Thoracic aorta (tissue), 2 donors: ENCODE measurements around the gene FBXO38. TPM values are rescaled to one million over a fixed set of nuclear protein-coding genes. Genes with fewer than 3 reads are reported as not detected.

Experiments
- ATAC-seq: fragments of 150-250 bp; one replicate; pipeline ENCODE4 v1.8.0; 2017; ENCODE audit warnings: low read depth; ENCODE audit not compliant: insufficient number of reproducible peaks, low FRiP score
- DNase-seq: peaks from one replicate; pipeline ENCODE4 v3.0.0-alpha.2; 2020; ENCODE audit warnings: low spot score
- H3K27ac ChIP-seq, 2 donors: fragments of 200-600 bp; sonication (generic); 1 replicate in 1 of 2; 2 replicates in 1 of 2; pipeline ENCODE4 v1.5.1; 2016; ENCODE audit warnings: mild to moderate bottlenecking in 2 of 2, moderate library complexity in 2 of 2
- H3K27me3 ChIP-seq: fragments of 200-600 bp; sonication (generic); replicated peaks from 2 replicates; pipeline ENCODE4 v1.6.0; 2016; ENCODE audit warnings: mild to moderate bottlenecking; ENCODE audit not compliant: insufficient read depth
- H3K36me3 ChIP-seq: fragments of 200-600 bp; sonication (generic); one replicate; pipeline ENCODE4 v1.5.1; 2016
- H3K4me1 ChIP-seq, 2 donors: fragments of 200-600 bp; sonication (generic); 1 replicate in 1 of 2; 2 replicates in 1 of 2; pipeline versions ENCODE4 v1.5.1 to v1.6.0; 2016; ENCODE audit warnings: low read depth in 2 of 2, mild to moderate bottlenecking in 1 of 2; ENCODE audit not compliant: control insufficient read depth in 1 of 2
- H3K4me3 ChIP-seq: fragments of 200-600 bp; sonication (generic); 2 replicates; pipeline ENCODE4 v1.5.1; 2016; ENCODE audit warnings: mild to moderate bottlenecking
- H3K9me3 ChIP-seq: fragments of 200-600 bp; sonication (generic); 2 replicates; pipeline ENCODE4 v1.5.1; 2016
- total RNA-seq, 2 donors: library from RNA; depleted of rRNA; stranded (reverse); fragments of >200 nt; gene quantifications; one replicate each; pipeline versions ENCODE4 v1.1.0 to v1.2.3, GENCODE V29; 2016
- TF ChIP-seq, protein P1 (sequence below): fragments of 200-600 bp; sonication (generic); IDR thresholded peaks from one replicate; pipeline ENCODE4 v1.5.1; 2019; ENCODE audit warnings: antibody characterized with exemption

FBXO38 gene
- total RNA-seq, 2 donors from 2014 or later, result 33.7 to 121 TPM

- TF ChIP-seq, protein P1, sequence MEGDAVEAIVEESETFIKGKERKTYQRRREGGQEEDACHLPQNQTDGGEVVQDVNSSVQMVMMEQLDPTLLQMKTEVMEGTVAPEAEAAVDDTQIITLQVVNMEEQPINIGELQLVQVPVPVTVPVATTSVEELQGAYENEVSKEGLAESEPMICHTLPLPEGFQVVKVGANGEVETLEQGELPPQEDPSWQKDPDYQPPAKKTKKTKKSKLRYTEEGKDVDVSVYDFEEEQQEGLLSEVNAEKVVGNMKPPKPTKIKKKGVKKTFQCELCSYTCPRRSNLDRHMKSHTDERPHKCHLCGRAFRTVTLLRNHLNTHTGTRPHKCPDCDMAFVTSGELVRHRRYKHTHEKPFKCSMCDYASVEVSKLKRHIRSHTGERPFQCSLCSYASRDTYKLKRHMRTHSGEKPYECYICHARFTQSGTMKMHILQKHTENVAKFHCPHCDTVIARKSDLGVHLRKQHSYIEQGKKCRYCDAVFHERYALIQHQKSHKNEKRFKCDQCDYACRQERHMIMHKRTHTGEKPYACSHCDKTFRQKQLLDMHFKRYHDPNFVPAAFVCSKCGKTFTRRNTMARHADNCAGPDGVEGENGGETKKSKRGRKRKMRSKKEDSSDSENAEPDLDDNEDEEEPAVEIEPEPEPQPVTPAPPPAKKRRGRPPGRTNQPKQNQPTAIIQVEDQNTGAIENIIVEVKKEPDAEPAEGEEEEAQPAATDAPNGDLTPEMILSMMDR, result no peak
These were observed 28.4 kb downstream of the FBXO38 start for GRCh38 chr5:148412124-148412523.

DNA sequence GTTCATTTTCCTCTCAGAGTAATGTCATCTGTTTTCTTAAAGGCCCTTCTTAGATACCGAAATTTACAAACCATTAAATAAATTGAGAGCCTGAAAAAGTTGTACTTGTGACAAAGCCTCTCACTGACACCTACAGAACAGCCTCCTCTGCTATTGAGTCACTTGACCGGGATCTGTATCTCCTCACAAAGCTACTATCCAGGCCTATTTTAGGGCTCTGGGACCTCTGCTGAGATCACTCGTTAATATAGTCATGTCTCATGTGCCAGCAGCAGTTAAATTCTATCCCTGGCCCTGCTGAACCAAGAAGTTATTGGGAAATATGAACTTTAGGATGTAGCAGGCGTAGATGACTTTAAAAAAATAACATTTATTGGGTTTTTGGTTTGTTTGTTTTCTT lies 31.1 kb downstream of the FBXO38 start:
- no peak for DNase-seq
- Histone ChIP-seq H3K27ac (no peak overlapping the region), H3K9me3 (no peaks in the 10 kb centered on the region), H3K4me3 (no peak overlapping the region), H3K27me3 (no peaks in the 10 kb centered on the region), H3K4me1 (no peaks in the 10 kb centered on the region), H3K36me3 (peaks cover 56% of the 10 kb centered on the region)
- TF ChIP-seq, protein P1, result no peak
- ATAC-seq, result no peak

More at GRCh38 chr5:148412124-148412523, 28.4 kb downstream of the FBXO38 start:
- Histone ChIP-seq H3K27ac (no peak overlapping the region), H3K9me3 (no peaks in the 10 kb centered on the region), H3K4me1 (no peaks in the 10 kb centered on the region), H3K36me3 (peaks cover 49% of the 10 kb centered on the region), H3K4me3 (no peak overlapping the region), H3K27me3 (no peaks in the 10 kb centered on the region)
- DNase-seq (no peak), ATAC-seq (no peak)

GRCh38 chr5:148416416-148416815 lies 32.7 kb downstream of the FBXO38 start:
- Histone ChIP-seq H3K4me1 (no peaks in the 10 kb centered on the region), H3K27me3 (no peaks in the 10 kb centered on the region), H3K4me3 (no peak overlapping the region), H3K9me3 (no peaks in the 10 kb centered on the region), H3K36me3 (peaks cover 42% of the 10 kb centered on the region), H3K27ac (no peak overlapping the region)
- ATAC-seq (no peak), DNase-seq (no peak)
- TF ChIP-seq, protein P1, result no peak

GRCh38 chr5:148416921-148417320 lies 33.2 kb downstream of the FBXO38 start:
- Histone ChIP-seq H3K36me3 (peaks cover 38% of the 10 kb centered on the region), H3K9me3 (no peaks in the 10 kb centered on the region), H3K4me3 (no peak overlapping the region), H3K27me3 (no peaks in the 10 kb centered on the region), H3K4me1 (no peaks in the 10 kb centered on the region), H3K27ac (no peak overlapping the region)
- TF ChIP-seq, protein P1, result no peak
- ATAC-seq, result no peak
- no peak for DNase-seq

DNA sequence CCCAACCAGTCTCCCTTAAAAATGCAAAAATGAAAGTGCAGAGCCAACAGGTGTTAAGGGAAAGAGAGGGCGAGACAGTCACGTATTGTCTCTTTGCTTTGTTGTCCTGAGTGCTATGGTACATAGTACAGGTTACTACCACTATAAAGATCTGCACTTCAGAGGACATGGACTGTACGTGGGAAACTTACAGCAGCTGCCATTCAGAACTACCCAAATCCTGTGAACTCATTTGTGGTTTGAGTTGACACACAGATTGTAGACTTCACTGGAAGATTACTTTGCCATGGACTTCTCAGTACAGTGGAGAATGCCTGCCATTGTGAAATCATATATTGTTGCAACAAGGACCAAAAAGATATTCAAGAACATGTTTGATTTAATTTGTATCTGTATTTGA lies 34.8 kb downstream of the FBXO38 start:
- Histone ChIP-seq H3K27me3 (no peaks in the 10 kb centered on the region), H3K27ac (no peak overlapping the region), H3K4me1 (no peaks in the 10 kb centered on the region), H3K4me3 (no peak overlapping the region), H3K9me3 (no peaks in the 10 kb centered on the region), H3K36me3 (peaks cover 31% of the 10 kb centered on the region)
- TF ChIP-seq, protein P1, result no peak
- no peak for ATAC-seq
- DNase-seq, result no peak
